HG02571 (cell line): Measurements from ENCODE around the gene CNN2.
"Not testable (repeated sequence)": the region's sequence is repeated elsewhere in the genome, so short reads cannot be mapped to it uniquely, and the experiment has no call there.

Source experiments
- ATAC-seq: cut with Tn5 transposase; IDR thresholded peaks from one replicate; pipeline ENCODE4 v1.9.1; 2021; ENCODE audit warnings: mild to moderate bottlenecking, moderate library complexity; ENCODE audit not compliant: unreplicated experiment

The CNN2 gene

GRCh38 chr19:1010586-1011510 lies 15.6 kb upstream of the CNN2 start:
- no peak for ATAC-seq

- no peak for ATAC-seq
Observed at GRCh38 chr19:1011831-1012333, 14.5 kb upstream of the CNN2 start.

- ATAC-seq = no peak
Observed at GRCh38 chr19:1012334-1012733, 14.1 kb upstream of the CNN2 start.

- no peak for ATAC-seq
Observed at GRCh38 chr19:1013218-1013617, 13.2 kb upstream of the CNN2 start.

GRCh38 chr19:1014161-1015060 lies 12.0 kb upstream of the CNN2 start:
- ATAC-seq = no peak

GRCh38 chr19:1015061-1015781 lies 11.2 kb upstream of the CNN2 start:
- ATAC-seq = no peak

- ATAC-seq = no peak
Observed at GRCh38 chr19:1015782-1016646, 10.4 kb upstream of the CNN2 start.

- ATAC-seq = no peak
Observed at GRCh38 chr19:1016647-1017114, 9.7 kb upstream of the CNN2 start.

- no peak for ATAC-seq
Observed at GRCh38 chr19:1017115-1017905, 9.1 kb upstream of the CNN2 start.

GRCh38 chr19:1017906-1018305 lies 8.5 kb upstream of the CNN2 start:
- ATAC-seq = no peak

GRCh38 chr19:1018393-1018792 lies 8.0 kb upstream of the CNN2 start:
- no peak for ATAC-seq

- no peak for ATAC-seq
Observed at GRCh38 chr19:1018932-1019615, 7.3 kb upstream of the CNN2 start.

GRCh38 chr19:1019616-1019961 lies 6.8 kb upstream of the CNN2 start:
- ATAC-seq = no peak

GRCh38 chr19:1019980-1020867 lies 6.2 kb upstream of the CNN2 start:
- ATAC-seq = no peak

- peak; percentile 70 for ATAC-seq
Observed at GRCh38 chr19:1020868-1021425, 5.5 kb upstream of the CNN2 start, which contains the start of gene TMEM259. Gene TMEM259, minus strand, starts transcription at chr19:1021123. Its CDS starts 127 bp downstream, at chr19:1020996.

- not testable (repeated sequence) for ATAC-seq
Observed at GRCh38 chr19:1023883-1024188, 2.6 kb upstream of the CNN2 start.

- ATAC-seq = not testable (repeated sequence)
Observed at GRCh38 chr19:1025080-1025479, 1.3 kb upstream of the CNN2 start.
